Neural progenitor cell (in vitro differentiated cells): ENCODE measurements around the gene ATP13A5.

Source experiments
- EZH2phosphoT487 ChIP-seq: fragments of 200-600 bp; sonication (generic); IDR thresholded peaks from 2 replicates; pipeline ENCODE4 v1.6.1; 2017; ENCODE audit warnings: antibody characterized with exemption
- TF ChIP-seq, protein P1 (sequence below): fragments of 200-600 bp; sonication (generic); IDR thresholded peaks from 2 replicates; pipeline ENCODE4 v1.5.1; 2017; ENCODE audit warnings: antibody characterized with exemption, mild to moderate bottlenecking

DNA sequence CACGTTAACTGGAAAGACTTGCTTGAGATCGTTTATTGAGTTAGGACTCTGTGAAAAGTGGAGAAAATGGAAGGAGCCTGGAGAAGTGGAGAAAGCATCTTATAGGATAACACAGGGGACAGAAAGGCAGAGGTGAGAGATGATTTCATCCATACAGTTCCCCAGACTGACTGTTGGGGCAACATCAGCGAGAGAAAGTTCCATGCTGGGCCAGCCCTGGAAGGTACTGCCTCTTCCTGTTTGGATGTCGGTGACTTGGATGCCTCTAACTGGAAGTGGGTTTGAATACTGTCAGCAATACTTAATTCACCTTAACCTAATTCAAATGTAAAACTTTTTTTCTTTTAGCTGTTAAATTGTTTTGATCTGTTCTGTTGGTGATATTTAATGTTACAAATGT, 32.3 kb downstream of the ATP13A5 start:
- TF ChIP-seq, protein P1, sequence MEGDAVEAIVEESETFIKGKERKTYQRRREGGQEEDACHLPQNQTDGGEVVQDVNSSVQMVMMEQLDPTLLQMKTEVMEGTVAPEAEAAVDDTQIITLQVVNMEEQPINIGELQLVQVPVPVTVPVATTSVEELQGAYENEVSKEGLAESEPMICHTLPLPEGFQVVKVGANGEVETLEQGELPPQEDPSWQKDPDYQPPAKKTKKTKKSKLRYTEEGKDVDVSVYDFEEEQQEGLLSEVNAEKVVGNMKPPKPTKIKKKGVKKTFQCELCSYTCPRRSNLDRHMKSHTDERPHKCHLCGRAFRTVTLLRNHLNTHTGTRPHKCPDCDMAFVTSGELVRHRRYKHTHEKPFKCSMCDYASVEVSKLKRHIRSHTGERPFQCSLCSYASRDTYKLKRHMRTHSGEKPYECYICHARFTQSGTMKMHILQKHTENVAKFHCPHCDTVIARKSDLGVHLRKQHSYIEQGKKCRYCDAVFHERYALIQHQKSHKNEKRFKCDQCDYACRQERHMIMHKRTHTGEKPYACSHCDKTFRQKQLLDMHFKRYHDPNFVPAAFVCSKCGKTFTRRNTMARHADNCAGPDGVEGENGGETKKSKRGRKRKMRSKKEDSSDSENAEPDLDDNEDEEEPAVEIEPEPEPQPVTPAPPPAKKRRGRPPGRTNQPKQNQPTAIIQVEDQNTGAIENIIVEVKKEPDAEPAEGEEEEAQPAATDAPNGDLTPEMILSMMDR: no peak
- TF ChIP-seq EZH2phosphoT487: no peak
